Parathyroid adenoma (tissue), 2 donors: ENCODE results near the gene GMEB2.
"Not testable (repeated sequence)": the region's sequence is repeated elsewhere in the genome, so short reads cannot be mapped to it uniquely, and the experiment has no call there.

Experiments
- H2AFZ ChIP-seq: fragments of 300-600 bp; sonication (generic); one replicate; pipeline ENCODE4 v1.7.0; 2017; ENCODE audit warnings: antibody characterized with exemption, mild to moderate bottlenecking
- H3K27ac ChIP-seq: fragments of 300-600 bp; sonication (generic); one replicate; pipeline ENCODE4 v1.7.0; 2017
- H3K27me3 ChIP-seq: fragments of 300-600 bp; sonication (generic); one replicate; pipeline ENCODE4 v1.7.0; 2017; ENCODE audit warnings: low read length; ENCODE audit not compliant: control insufficient read depth, insufficient read depth
- H3K36me3 ChIP-seq: fragments of 300-600 bp; sonication (generic); one replicate; pipeline ENCODE4 v1.7.0; 2017; ENCODE audit warnings: low read length; ENCODE audit not compliant: control insufficient read depth, insufficient read depth
- H3K4me1 ChIP-seq: fragments of 300-600 bp; sonication (generic); one replicate; pipeline ENCODE4 v1.7.0; 2017; ENCODE audit warnings: control low read depth
- H3K4me2 ChIP-seq: fragments of 300-600 bp; sonication (generic); one replicate; pipeline ENCODE4 v1.7.0; 2017; ENCODE audit warnings: low read length
- H3K4me3 ChIP-seq: fragments of 300-600 bp; sonication (generic); one replicate; pipeline ENCODE4 v1.7.0; 2017; ENCODE audit warnings: low read depth, low read length
- H3K79me2 ChIP-seq: fragments of 300-600 bp; sonication (generic); one replicate; pipeline ENCODE4 v1.7.0; 2017; ENCODE audit warnings: control low read depth
- H3K9ac ChIP-seq: fragments of 300-600 bp; sonication (generic); one replicate; pipeline ENCODE4 v1.7.0; 2017; ENCODE audit warnings: mild to moderate bottlenecking
- H3K9me3 ChIP-seq: fragments of 300-600 bp; sonication (generic); one replicate; pipeline ENCODE4 v1.7.0; 2017; ENCODE audit warnings: low read length; ENCODE audit not compliant: control insufficient read depth
- CTCF ChIP-seq: fragments of 300-600 bp; sonication (generic); IDR thresholded peaks from one replicate; pipeline ENCODE4 v1.7.0; 2017; ENCODE audit warnings: antibody characterized with exemption, mild to moderate bottlenecking
- donor health status: primary hyperparathyroidism.

The GMEB2 gene

GRCh38 chr20:63626424-63627128, at the start of gene GMEB2:
TSS of gene GMEB2 (minus strand) at chr20:63627101. CDS start at chr20:63619397, 7,704 bp downstream.
- H3K4me1 ChIP-seq: peaks cover 6% of the 10 kb centered on the region

GRCh38 chr20:63675681-63676368, 48.9 kb upstream of the GMEB2 start:
- Histone ChIP-seq H2AFZ (no peak overlapping the region), H3K4me1 (no peaks in the 10 kb centered on the region), H3K9me3 (no peaks in the 10 kb centered on the region), H3K36me3 (no peaks in the 10 kb centered on the region), H3K4me3 (no peak overlapping the region), H3K4me2 (no peak overlapping the region), H3K27me3 (no peaks in the 10 kb centered on the region), H3K79me2 (no peaks in the 10 kb centered on the region), H3K27ac (no peak overlapping the region), H3K9ac (no peak overlapping the region)
- TF ChIP-seq CTCF: no peak

More at GRCh38 chr20:63626424-63627128, at the start of gene GMEB2:
- peak within 1 kb of the TSS; percentile 89 for H3K27ac ChIP-seq
- H3K9me3 ChIP-seq: no peaks in the 10 kb centered on the region
- H3K4me2 ChIP-seq: peak within 1 kb of the TSS; percentile 94
- peaks cover 8% of the 10 kb centered on the region for H3K79me2 ChIP-seq
- TF ChIP-seq CTCF: no peak
- H3K27me3 ChIP-seq: no peaks in the 10 kb centered on the region
- H3K36me3 ChIP-seq: no peaks in the 10 kb centered on the region
- peak within 1 kb of the TSS; percentile 76 for H3K9ac ChIP-seq
- peak within 1 kb of the TSS; percentile 96 for H2AFZ ChIP-seq
- peak within 1 kb of the TSS; percentile 87 for H3K4me3 ChIP-seq

- Histone ChIP-seq H2AFZ (no peak overlapping the region), H3K79me2 (no peaks in the 10 kb centered on the region), H3K4me3 (no peak overlapping the region), H3K36me3 (no peaks in the 10 kb centered on the region), H3K9me3 (no peaks in the 10 kb centered on the region), H3K4me2 (no peak overlapping the region), H3K27ac (no peak overlapping the region), H3K9ac (no peak overlapping the region), H3K27me3 (no peaks in the 10 kb centered on the region), H3K4me1 (no peaks in the 10 kb centered on the region)
- TF ChIP-seq CTCF: no peak
These were observed 47.0 kb upstream of the GMEB2 start for GRCh38 chr20:63673951-63674350.

GRCh38 chr20:63672666-63673065, 45.8 kb upstream of the GMEB2 start:
- Histone ChIP-seq H3K4me2 (no peak overlapping the region), H3K79me2 (no peaks in the 10 kb centered on the region), H3K27ac (no peak overlapping the region), H3K9me3 (no peaks in the 10 kb centered on the region), H3K27me3 (no peaks in the 10 kb centered on the region), H3K36me3 (no peaks in the 10 kb centered on the region), H3K4me3 (no peak overlapping the region), H3K4me1 (no peaks in the 10 kb centered on the region), H3K9ac (no peak overlapping the region), H2AFZ (no peak overlapping the region)
- no peak for TF ChIP-seq CTCF

GRCh38 chr20:63671695-63672094, 44.8 kb upstream of the GMEB2 start:
- H3K27me3 ChIP-seq, H3K4me2 ChIP-seq, H2AFZ ChIP-seq, H3K27ac ChIP-seq, H3K4me3 ChIP-seq, H3K9me3 ChIP-seq, H3K36me3 ChIP-seq, H3K4me1 ChIP-seq, H3K9ac ChIP-seq, H3K79me2 ChIP-seq: not testable (repeated sequence)
